Breast epithelium (tissue), 4 donors: ENCODE data around the gene EIPR1. TPM values are rescaled to one million over a fixed set of nuclear protein-coding genes. Genes with fewer than 3 reads are reported as not detected.

ENCODE experiments used
- DNase-seq, 2 donors: peaks; one replicate each; pipeline ENCODE4 v3.0.0-alpha.2; 2019; ENCODE audit warnings: low spot score in 2 of 2
- H3K27ac ChIP-seq, 2 donors: fragments of 200-600 bp; sonication (generic) in 1 of 2; one replicate each; pipeline ENCODE4 v1.5.1; 2016 to 2019; ENCODE audit warnings: mild to moderate bottlenecking in 1 of 2
- H3K27me3 ChIP-seq, 2 donors: fragments of 200-600 bp; sonication (generic) in 1 of 2; one replicate each; pipeline versions ENCODE4 v1.5.1 to v1.6.0; 2017 to 2019; ENCODE audit warnings: control low read depth in 1 of 2, mild to moderate bottlenecking in 1 of 2
- H3K36me3 ChIP-seq: fragments of 200-600 bp; one replicate; pipeline ENCODE4 v1.5.1; 2019
- H3K4me1 ChIP-seq, 2 donors: fragments of 200-600 bp; sonication (generic); one replicate each; pipeline ENCODE4 v1.5.1; 2016 to 2019; ENCODE audit warnings: control low read depth in 1 of 2
- H3K4me3 ChIP-seq, 3 donors: fragments of 200-600 bp; sonication (generic); 1 replicate in 2 of 3; 2 replicates in 1 of 3; pipeline ENCODE4 v1.5.1; 2016 to 2019; ENCODE audit warnings: mild to moderate bottlenecking in 3 of 3, moderate library complexity in 2 of 3
- H3K9me3 ChIP-seq, 2 donors: fragments of 200-600 bp; sonication (generic) in 1 of 2; one replicate each; pipeline ENCODE4 v1.5.1; 2016 to 2019; ENCODE audit warnings: control low read depth in 1 of 2
- CTCF ChIP-seq, 3 donors: fragments of 450-650 bp; IDR thresholded peaks; one replicate each; pipeline ENCODE4 v1.5.1; 2016 to 2017; ENCODE audit warnings: antibody characterized with exemption in 3 of 3, mild to moderate bottlenecking in 3 of 3, moderate library complexity in 3 of 3
- POLR2A ChIP-seq: fragments of 450-650 bp; IDR thresholded peaks from one replicate; pipeline ENCODE4 v1.6.1; 2016; ENCODE audit warnings: antibody characterized with exemption, mild to moderate bottlenecking, moderate library complexity
- POLR2AphosphoS5 ChIP-seq, 3 donors: sonication (generic); formaldehyde crosslinking; IDR thresholded peaks; one replicate each; pipeline ENCODE4 v1.6.1; 2017; ENCODE audit warnings: antibody characterized with exemption in 3 of 3
- intact Hi-C: fragments of 100-400 bp; cut with DNase I; formaldehyde crosslinking; loops from one replicate; pipeline ENCODE4 v1.15.1; 2023; ENCODE audit warnings: low total_unique reads
- total RNA-seq, 3 donors: library from RNA; depleted of rRNA; stranded (reverse); fragments of >200 nt; gene quantifications; one replicate each; pipeline ENCODE4 v1.1.0, GENCODE V29; 2016

The EIPR1 gene
- total RNA-seq, 3 donors from 2014 or later = 12.8 to 31.0 (median 23.3) TPM

GRCh38 chr2:3272761-3273160 is 104.9 kb downstream of the EIPR1 start:
- intact Hi-C loops = loop anchor here (5.0 kb wide), 1 partner anchor 730 kb away; no protein-coding TSS in a partner anchor
- no peak for TF ChIP-seq CTCF (IDR thresholded peaks at IDR 0.05)
- no peak for TF ChIP-seq POLR2A
- no peak for TF ChIP-seq POLR2AphosphoS5 (IDR thresholded peaks at IDR 0.05)
- DNase-seq = no peak
- Histone ChIP-seq H3K27ac (no peak overlapping the region), H3K27me3 (no peaks in the 10 kb centered on the region), H3K4me1 (no peaks in the 10 kb centered on the region), H3K9me3 (peaks cover 0 to 13% of the 10 kb centered on the region in 2 donors), H3K4me3 (no peak overlapping the region), H3K36me3 (no peaks in the 10 kb centered on the region)

- Histone ChIP-seq H3K4me1 (no peaks in the 10 kb centered on the region), H3K4me3 (no peak overlapping the region), H3K27me3 (no peaks in the 10 kb centered on the region), H3K9me3 (peaks cover 0 to 5% of the 10 kb centered on the region in 2 donors), H3K27ac (no peak overlapping the region), H3K36me3 (no peaks in the 10 kb centered on the region)
- DNase-seq = no peak
- intact Hi-C loops = loop anchor here (5.0 kb wide), 1 partner anchor 728 kb away; no protein-coding TSS in a partner anchor
- no peak for TF ChIP-seq POLR2A
- TF ChIP-seq CTCF (IDR thresholded peaks at IDR 0.05) = no peak
- no peak for TF ChIP-seq POLR2AphosphoS5 (IDR thresholded peaks at IDR 0.05)
Measured at GRCh38 chr2:3270095-3270478, 107.5 kb downstream of the EIPR1 start.

- H3K9me3 ChIP-seq = no peaks in the 10 kb centered on the region
- intact Hi-C loops = loop anchor here (5.0 kb wide), 1 partner anchor 727 kb away; no protein-coding TSS in a partner anchor
- no peak for DNase-seq
Measured at GRCh38 chr2:3269425-3270094, 108.1 kb downstream of the EIPR1 start.

GRCh38 chr2:3268705-3269029 is 109.0 kb downstream of the EIPR1 start:
- no peak overlapping the region for H3K27ac ChIP-seq
- intact Hi-C loops = no loop called here
- TF ChIP-seq POLR2A (no peak), CTCF (IDR thresholded peaks at IDR 0.05) (no peak), POLR2AphosphoS5 (IDR thresholded peaks at IDR 0.05) (no peak)

More at GRCh38 chr2:3269425-3270094, 108.1 kb downstream of the EIPR1 start:
- Histone ChIP-seq H3K27ac (no peak overlapping the region), H3K27me3 (no peaks in the 10 kb centered on the region), H3K4me1 (no peaks in the 10 kb centered on the region), H3K36me3 (no peaks in the 10 kb centered on the region), H3K4me3 (no peak overlapping the region)
- TF ChIP-seq POLR2A (no peak), POLR2AphosphoS5 (IDR thresholded peaks at IDR 0.05) (no peak), CTCF (IDR thresholded peaks at IDR 0.05) (no peak)

GRCh38 chr2:3267869-3268704 is 109.5 kb downstream of the EIPR1 start:
- no peak overlapping the region for H3K27ac ChIP-seq
- TF ChIP-seq POLR2A = no peak
- intact Hi-C loops = no loop called here
- no peak for DNase-seq
- no peaks in the 10 kb centered on the region for H3K9me3 ChIP-seq
- no peaks in the 10 kb centered on the region for H3K4me1 ChIP-seq
- no peaks in the 10 kb centered on the region for H3K36me3 ChIP-seq
- H3K4me3 ChIP-seq = no peak overlapping the region
- H3K27me3 ChIP-seq = no peaks in the 10 kb centered on the region

More at GRCh38 chr2:3268705-3269029, 109.0 kb downstream of the EIPR1 start:
- DNase-seq = no peak
- no peaks in the 10 kb centered on the region for H3K9me3 ChIP-seq
- H3K27me3 ChIP-seq = no peaks in the 10 kb centered on the region
- no peaks in the 10 kb centered on the region for H3K4me1 ChIP-seq
- H3K36me3 ChIP-seq = no peaks in the 10 kb centered on the region
- H3K4me3 ChIP-seq = no peak overlapping the region
